Raji (cell line): ENCODE results near the gene NUDT2.

Experiments
- POLR2A ChIP-seq: IDR thresholded peaks from 2 replicates; pipeline ENCODE4 v1.6.1; 2011; ENCODE audit warnings: low read depth, low read length, control low read depth; ENCODE audit not compliant: insufficient read depth

NUDT2 gene

DNA sequence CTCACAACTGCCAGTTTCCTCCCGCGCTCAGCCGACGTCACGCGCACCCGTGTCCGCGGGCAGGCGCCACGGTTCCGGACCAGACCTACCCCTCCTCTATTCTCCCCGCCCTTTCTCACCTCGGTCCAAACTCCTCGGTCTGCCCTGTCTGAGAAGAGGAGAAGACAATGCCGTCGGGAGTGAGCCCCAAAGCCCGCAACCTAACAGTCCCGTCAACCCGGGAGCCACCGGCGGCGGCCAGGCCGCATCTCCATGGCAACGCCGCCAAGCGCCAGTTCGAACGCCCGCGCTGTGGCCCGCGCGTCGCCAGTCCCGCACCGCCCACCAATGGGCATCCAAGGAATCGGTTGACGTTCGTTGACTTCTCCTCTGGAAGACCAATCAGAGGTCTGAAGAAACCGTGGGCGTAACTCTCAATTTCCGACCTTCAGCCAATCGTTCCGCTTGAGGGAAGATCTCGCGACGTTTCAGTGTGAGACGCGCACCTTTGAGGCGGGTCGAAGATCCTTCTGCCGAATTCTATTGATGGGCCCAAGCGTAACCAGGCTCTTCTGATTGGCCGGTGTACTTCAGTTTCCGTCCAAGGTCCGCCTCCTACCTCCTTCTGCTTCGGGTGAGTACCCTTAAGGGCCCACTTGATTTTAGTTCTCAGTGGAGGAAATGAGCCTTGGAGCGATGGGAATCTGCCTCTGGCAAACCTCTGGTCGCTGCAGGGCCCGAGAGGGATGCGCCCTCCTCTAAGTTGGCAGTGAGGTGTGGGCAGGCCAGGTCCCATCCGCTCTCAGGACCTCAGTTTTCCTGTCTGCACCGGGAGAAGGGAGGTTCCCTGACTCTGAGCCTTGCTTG lies at the start of gene NUDT2, which contains the start of gene KIF24:
TSS of gene NUDT2 (plus strand) at position 583 of the 846 bp plus-strand sequence. CDS start 9,471 bp downstream, outside the sequence.
TSS of gene KIF24 (minus strand) at position 282 of the 846 bp plus-strand sequence. CDS start 17,922 bp downstream, outside the sequence.
- TF ChIP-seq POLR2A: peak; percentile 78

DNA sequence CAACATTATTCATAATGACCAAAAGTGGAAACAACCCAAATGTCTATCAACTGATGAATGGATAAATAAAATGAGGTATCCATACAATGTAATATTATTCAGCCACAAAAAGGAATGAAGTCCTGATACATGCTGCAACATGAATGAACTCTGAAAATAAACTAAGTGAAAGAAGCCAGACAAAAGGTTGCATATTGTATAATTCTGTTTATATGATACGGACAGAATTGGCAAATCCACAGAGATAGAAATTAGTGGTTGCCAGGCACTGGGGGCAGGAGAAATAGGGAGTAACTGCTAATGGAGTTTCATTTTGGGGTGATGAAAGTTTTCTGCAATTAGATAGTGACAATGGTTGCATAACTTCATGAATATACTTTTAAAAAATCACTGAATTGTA lies 47.3 kb upstream of the NUDT2 start:
- no peak for TF ChIP-seq POLR2A

DNA sequence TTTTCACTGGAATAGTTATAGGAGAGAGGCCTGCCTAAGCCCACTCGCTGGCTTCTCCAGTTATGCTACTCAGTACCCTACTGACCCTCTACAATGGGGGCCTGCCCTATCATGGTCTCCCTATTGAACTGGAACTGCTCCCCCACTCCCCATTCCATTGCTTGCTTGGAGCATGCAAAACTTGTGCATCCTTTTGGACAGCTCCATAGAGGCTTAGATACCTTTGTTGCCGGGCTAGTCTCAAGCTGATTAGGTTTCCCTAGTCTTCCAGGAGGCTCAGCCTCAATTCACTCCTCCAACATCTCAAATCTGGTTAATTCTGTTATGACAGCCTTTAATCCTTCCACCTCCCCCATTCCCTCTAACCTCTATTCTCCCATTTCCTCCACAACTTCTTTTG lies 40.2 kb upstream of the NUDT2 start:
- no peak for TF ChIP-seq POLR2A

DNA sequence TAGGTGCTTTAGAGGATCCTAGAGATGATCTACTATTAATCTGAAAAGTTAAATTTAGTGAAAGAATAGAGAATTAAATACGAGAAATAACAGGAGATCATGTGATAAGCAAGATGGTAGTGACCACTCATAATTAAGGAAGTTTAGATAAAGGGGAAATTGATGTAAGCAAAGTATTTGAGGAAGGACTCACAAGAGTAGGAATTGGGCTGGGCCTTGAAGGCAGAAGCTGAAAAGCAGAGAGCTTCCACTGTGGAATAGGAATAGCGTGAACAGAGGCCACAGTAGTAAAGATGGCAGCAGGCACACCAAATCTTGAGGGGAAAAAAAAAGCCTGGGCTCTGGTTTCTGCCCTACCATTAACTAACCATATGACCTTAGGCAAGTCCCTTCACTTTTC lies 38.3 kb upstream of the NUDT2 start:
- no peak for TF ChIP-seq POLR2A

DNA sequence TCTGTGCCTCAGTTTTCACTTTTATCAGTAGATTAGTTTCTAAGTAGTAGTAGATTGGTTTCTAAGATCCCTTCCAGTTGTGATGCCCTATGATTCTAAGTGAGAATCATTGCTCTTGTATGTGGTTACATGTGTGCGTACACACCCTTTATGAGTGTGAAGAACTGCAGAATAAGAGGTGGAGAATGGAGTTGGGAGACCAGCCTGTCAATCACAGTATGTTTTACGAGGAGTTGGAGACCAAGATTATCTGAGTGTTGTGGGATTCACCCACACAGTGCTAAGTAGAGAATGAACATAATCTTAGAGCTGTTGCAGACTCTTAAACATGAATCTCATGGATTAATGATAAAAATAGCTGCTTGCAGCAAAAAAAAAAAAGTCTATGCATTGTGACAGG lies 37.9 kb upstream of the NUDT2 start:
- no peak for TF ChIP-seq POLR2A

DNA sequence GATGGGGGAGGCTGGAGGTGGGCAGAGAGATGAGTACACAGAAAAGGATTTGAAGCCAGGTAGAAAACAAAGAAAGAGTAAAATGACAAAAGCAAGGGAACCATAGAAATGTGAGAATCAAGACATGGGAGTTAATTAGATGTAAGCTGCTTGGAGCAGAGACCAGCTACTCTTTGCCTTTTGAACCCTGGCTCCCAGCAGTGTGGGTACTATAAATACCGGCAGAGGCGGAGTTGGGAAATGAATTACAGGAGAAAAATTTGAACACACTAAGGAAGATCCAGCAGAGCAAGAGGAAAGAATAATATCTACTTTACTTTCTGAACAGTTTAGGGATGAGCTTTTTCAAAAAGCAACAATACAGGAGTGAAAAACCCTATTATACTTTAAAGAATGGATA lies 36.8 kb upstream of the NUDT2 start:
- TF ChIP-seq POLR2A: no peak

DNA sequence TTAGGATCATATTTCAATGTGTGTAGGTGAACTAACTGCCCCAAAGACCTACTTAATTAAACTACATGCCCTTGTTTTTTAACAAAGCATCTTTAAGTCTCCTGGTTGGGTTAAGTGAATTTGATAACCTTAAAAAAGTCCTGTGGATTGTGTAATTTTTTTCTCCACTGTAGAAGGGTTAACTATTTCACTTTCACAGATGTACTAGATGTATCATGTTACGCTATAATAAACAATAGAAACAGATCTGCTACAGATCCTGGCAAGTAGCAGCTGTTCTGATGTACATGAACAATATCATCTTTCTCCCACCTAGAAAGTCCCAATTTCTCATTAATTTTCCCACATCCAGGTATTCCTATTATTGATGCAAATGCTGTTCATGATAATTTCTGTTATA lies 19.2 kb upstream of the NUDT2 start:
- TF ChIP-seq POLR2A: no peak

DNA sequence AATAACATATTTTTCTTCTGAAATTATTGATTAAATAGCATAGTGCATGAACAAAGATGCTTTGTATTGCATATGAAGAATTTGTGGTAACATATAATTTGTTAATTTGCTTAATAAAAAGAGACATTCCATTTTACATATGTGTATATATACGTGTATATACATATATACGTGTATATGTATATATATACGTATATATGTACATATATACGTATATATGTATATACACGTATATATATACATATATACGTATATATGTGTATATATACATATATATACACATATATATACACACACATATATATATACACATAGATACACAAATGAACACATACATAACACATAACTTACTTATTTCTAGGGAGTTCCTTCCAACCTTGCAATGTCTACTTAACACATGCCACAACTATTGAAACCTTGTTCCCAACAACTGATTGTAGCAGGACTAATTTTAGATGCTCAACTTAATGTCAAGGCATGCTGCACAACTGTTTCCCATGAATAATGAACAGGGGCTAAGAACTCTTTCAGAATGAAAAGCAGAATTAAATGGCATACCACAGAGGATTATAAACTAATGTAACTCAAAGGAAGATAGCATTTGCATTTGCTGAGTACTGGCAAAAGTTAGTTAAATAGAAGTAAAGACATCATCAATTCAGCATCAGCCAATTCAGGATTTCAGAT lies 17.7 kb upstream of the NUDT2 start:
- no peak for TF ChIP-seq POLR2A

DNA sequence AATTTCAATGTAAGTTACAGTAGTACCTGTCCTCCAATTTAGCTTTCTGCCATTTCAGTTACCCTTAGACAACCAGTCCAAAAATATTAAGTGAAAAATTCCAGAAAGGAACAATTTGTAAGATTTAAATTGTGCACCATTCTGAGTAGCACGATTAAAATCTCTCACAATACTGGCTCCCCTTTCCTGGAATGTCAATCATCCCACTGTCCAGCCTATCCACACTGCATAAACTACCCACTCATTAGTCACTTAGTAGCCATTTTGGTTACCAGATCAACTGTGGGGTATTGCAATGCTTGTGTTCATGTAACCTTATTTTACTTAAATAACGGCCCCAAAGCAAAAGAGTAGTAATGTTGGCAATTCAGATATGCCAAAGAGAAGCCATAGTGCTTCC lies 11.9 kb upstream of the NUDT2 start:
- no peak for TF ChIP-seq POLR2A

DNA sequence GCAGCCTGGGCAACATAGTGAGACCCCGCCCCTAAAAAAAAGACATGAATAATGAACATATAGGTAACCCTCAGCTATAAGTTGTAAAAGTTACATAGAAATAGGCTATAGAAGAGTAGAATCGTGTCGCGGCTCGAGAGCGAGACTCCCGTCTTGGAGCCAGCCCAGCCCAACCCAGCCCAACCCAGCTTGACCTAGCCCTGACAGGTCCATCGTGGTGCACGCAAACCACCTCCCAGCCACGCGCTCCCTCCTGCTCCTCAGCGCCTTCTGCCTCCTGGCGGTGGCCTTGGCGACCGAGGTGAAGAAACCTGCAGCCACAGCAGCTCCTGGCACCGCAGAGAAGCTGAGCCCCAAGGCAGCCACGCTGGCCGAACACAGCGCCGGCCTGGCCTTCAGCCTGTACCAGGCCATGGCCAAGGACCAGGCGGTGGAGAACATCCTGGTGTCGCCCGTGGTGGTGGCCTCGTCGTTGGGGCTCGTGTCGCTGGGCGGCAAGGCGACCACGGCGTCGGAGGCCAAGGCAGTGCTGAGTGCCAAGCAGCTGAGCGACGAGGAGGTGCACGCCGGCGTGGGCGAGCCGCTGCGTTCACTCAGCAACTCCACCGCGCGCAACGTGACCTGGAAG lies 11.1 kb upstream of the NUDT2 start:
- no peak for TF ChIP-seq POLR2A

DNA sequence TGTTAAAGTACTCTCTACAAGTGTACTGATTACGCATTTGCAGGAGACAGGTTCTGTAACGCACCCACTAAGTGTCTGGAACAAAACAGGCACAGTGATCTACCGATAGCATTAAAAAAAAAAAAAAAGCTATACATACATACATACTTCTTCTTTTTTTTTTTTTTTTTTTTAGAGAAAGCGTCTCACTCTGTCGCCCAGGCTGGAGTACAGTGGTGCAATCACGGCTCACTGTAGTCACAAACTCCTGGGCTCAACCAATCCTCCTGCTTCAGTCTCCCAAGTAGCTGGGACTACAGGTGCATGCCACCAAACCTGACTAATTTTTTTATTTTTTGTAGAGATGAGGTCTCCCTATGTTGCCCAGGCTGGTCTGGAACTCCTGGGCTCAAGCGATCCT lies 7.9 kb upstream of the NUDT2 start:
- TF ChIP-seq POLR2A: no peak

DNA sequence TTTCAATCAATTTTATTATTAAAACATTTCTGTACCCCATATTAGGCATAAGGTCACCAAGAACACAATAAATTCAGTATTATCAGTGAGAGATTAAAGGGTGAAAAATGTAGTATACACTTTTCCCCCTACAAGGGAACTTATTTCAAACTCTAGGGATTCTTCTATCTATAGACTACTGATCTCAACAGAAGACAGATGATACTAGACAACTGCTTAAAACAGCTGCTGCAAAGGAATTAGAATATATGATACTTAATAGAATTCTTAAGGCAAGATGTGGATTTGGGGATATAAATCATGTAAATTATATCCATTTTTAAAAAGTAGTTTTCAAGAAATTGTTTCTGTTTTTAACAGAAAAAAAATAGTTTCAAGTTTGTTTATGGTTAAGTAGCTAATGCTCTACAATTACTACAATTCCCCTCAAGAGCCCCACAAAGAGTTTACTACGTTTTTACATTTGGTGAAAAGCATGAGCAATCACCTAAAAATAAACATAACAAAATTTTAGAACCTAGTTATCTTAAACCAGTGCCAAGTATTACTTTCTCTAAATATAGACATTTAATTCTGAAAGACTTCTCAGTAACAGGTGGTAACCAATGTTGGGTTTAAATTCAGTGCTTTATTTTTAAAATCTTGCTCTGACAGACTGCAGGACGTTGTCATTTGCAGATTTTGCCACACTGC lies 6.3 kb upstream of the NUDT2 start:
- no peak for TF ChIP-seq POLR2A

DNA sequence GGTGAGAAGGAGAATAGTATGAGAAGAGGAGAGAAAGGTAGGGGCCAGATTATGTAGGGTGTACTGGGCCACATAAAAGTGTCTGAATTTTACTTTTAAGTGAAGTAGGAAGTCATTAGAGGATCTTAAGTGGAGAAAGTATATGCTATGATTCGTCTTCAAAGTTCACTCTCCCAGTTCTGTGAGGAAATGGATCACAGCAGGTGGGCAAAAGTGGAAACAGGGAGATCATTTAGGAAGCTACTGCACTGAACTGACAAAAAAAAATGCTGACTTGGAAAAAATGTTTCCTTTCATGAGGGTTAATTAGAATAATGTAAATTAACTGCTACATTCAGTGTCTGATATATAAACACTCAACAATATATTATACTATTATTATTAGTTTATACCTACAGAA lies 2.7 kb upstream of the NUDT2 start:
- no peak for TF ChIP-seq POLR2A

DNA sequence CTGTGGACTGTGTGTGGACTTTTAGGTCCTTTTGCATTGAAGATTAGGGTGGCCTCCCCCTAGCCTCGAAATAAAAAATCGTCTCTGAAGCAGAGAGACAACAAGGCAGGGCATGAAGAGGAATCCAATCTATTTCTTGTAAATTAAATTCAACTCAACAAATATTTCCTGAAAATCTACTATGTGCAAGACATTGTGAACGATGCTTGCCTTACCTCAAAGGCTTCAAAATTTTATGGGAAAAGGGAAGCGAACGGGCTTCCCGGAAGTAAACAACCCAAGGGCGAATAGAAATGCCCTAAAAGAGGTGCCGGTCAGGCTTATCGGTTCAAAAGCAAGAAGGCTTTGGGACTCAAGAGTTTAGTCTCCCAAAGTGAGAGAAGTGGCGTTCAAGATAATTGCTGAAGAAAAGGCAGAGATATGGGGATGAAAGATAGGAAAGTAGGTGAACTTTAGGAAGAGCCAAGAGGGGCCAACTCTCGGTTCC lies 826 bp upstream of the NUDT2 start:
- no peak; the same call in 1 of the 2 replicates for TF ChIP-seq POLR2A

DNA sequence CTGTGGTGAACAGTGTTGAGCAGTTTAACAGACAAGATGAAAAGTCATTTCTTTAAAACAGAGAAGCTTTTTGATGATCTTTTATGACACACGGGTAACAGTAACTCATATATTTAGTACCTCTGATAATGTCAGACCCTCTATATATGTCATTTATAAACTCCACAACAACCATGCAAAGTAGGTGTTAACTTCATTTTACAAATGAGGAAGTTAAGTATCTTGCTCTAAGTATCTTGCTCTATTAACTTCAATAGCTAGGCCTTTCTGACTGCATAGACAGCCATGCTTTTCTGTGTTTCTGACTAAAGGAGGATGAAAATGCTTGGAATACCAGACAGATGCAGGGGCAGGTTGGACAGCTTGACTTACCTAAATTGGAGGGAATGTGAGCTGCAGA lies 1.8 kb downstream of the NUDT2 start:
- TF ChIP-seq POLR2A: no peak
